Measurements from ENCODE around the gene TAAR8.
"Not testable (repeated sequence)": the region's sequence is repeated elsewhere in the genome, so short reads cannot be mapped to it uniquely, and the experiment has no call there.

DNA sequence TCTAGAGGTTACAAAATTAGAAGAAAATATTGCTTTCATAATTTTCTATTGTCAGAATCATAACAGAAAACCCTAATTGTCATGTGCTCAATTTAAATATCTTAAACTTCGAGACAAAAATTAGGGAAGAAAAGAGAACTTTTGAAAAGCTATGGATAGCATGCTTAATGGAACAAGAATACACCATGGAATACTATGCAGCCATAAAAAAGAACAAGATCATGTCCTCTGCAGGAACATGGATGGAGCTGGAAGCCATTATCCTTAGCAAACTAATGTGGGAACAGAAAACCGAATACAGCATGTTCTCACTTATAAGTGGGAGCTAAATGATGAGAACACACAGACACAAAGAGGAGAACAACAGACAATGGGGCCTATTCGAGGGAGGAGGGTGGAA lies 7.6 kb downstream of the TAAR8 start:
- not testable (repeated sequence) for TF ChIP-seq ATF7-NPFF (CRISPR knock-in tag; IDR thresholded peaks at IDR 0.05; ENCODE audit: low read depth); NR2F6 (IDR thresholded peaks at IDR 0.05); NR2F6 (CRISPR knock-in tag; IDR thresholded peaks at IDR 0.05); NFIC (IDR thresholded peaks at IDR 0.05; ENCODE audit: low read length); FOXJ3 (CRISPR knock-in tag; IDR thresholded peaks at IDR 0.05; ENCODE audit: borderline replicate concordance); ZSCAN29 (CRISPR knock-in tag; conservative IDR thresholded peaks at IDR 0.05); ARHGAP35 (CRISPR knock-in tag; IDR thresholded peaks at IDR 0.05; ENCODE audit: borderline replicate concordance); RAD21 (CRISPR knock-in tag; IDR thresholded peaks at IDR 0.05); ZFP36 (IDR thresholded peaks at IDR 0.05; ENCODE audit: borderline replicate concordance, low read depth, low read length, partially characterized antibody); ZNF101 (CRISPR knock-in tag; IDR thresholded peaks at IDR 0.05; ENCODE audit: borderline replicate concordance, low read depth); EP300 (IDR thresholded peaks at IDR 0.05; ENCODE audit: low read depth in 2 of 2, low read length in 2 of 2); EP300 (CRISPR knock-in tag; IDR thresholded peaks at IDR 0.05; ENCODE audit: borderline replicate concordance)
- TF ChIP-seq, protein P1, sequence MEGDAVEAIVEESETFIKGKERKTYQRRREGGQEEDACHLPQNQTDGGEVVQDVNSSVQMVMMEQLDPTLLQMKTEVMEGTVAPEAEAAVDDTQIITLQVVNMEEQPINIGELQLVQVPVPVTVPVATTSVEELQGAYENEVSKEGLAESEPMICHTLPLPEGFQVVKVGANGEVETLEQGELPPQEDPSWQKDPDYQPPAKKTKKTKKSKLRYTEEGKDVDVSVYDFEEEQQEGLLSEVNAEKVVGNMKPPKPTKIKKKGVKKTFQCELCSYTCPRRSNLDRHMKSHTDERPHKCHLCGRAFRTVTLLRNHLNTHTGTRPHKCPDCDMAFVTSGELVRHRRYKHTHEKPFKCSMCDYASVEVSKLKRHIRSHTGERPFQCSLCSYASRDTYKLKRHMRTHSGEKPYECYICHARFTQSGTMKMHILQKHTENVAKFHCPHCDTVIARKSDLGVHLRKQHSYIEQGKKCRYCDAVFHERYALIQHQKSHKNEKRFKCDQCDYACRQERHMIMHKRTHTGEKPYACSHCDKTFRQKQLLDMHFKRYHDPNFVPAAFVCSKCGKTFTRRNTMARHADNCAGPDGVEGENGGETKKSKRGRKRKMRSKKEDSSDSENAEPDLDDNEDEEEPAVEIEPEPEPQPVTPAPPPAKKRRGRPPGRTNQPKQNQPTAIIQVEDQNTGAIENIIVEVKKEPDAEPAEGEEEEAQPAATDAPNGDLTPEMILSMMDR (CRISPR knock-in tag; IDR thresholded peaks at IDR 0.05), result not testable (repeated sequence)
- TF ChIP-seq, protein P2, sequence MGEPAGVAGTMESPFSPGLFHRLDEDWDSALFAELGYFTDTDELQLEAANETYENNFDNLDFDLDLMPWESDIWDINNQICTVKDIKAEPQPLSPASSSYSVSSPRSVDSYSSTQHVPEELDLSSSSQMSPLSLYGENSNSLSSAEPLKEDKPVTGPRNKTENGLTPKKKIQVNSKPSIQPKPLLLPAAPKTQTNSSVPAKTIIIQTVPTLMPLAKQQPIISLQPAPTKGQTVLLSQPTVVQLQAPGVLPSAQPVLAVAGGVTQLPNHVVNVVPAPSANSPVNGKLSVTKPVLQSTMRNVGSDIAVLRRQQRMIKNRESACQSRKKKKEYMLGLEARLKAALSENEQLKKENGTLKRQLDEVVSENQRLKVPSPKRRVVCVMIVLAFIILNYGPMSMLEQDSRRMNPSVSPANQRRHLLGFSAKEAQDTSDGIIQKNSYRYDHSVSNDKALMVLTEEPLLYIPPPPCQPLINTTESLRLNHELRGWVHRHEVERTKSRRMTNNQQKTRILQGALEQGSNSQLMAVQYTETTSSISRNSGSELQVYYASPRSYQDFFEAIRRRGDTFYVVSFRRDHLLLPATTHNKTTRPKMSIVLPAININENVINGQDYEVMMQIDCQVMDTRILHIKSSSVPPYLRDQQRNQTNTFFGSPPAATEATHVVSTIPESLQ (CRISPR knock-in tag; conservative IDR thresholded peaks at IDR 0.05), result not testable (repeated sequence)

Measured in HepG2 (cell line).